K562 (cell line): ENCODE measurements around the gene ENSA. TPM values are rescaled to one million over a fixed set of nuclear protein-coding genes. Genes with fewer than 3 reads are reported as not detected.

Experiments
- ATAC-seq: fragments of 200-7000 bp; cut with Tn5 transposase; 3 replicates; pipeline ENCODE4 v1.9.1; 2020; ENCODE audit warnings: moderate library complexity
- BruUV-seq: library from RNA; stranded (reverse); fragments of 400-500 nt; replicated peaks from 2 replicates; lab custom pipeline; 2021; lab: Mats Ljungman, UMichigan
- CTCF ChIA-PET: fragments of 300-600 bp; formaldehyde crosslinking; extraction: SDS; loops from one replicate; lab custom pipeline; 2021; ENCODE audit warnings: low intra/inter-chr PET ratio; lab: Yijun Ruan, JAX
- POLR2A ChIA-PET: fragments of 300-600, 350-650 bp; sonication (Branson Sonifier 250); formaldehyde crosslinking; extraction: SDS; loops from one replicate; lab custom pipeline; 2021; ENCODE audit warnings: antibody characterized with exemption, inconsistent platforms; lab: Yijun Ruan, JAX
- DNase-seq, 4 experiments: peaks; one replicate each; pipeline versions ENCODE4 v3.0.0 to v3.0.0-alpha.2; 2011 to 2018; ENCODE audit warnings: low spot score in 3 of 4, mixed read lengths in 3 of 4; ENCODE audit errors: extremely low read depth in 1 of 4
- FAIRE-seq: peaks from 2 replicates; lab custom pipeline; 2011; peaks lifted over from hg19 to GRCh38; lab: Jason Lieb, UNC
- H2AFZ ChIP-seq: 2 replicates; pipeline ENCODE4 v1.6.0; 2011; ENCODE audit warnings: low read depth, low read length, control low read depth, inconsistent platforms
- H3K27ac ChIP-seq: fragments of 200-600 bp; 3 replicates; pipeline ENCODE4 v1.8.0; 2011; ENCODE audit warnings: low read depth, mild to moderate bottlenecking, control low read depth, inconsistent platforms, low read length, moderate library complexity, mixed read lengths; ENCODE audit errors: extremely low read depth
- H3K27me3 ChIP-seq, 2 experiments: fragments of 300-600 bp in 1 of 2; 2 replicates in 1 of 2; 3 replicates in 1 of 2; pipeline versions ENCODE4 v1.6.0 to v1.8.0; 2011; ENCODE audit warnings: inconsistent platforms in 2 of 2, low read length in 2 of 2, mild to moderate bottlenecking in 1 of 2, mixed read lengths in 1 of 2, moderate library complexity in 1 of 2; ENCODE audit not compliant: control insufficient read depth in 2 of 2, insufficient read depth in 2 of 2
- H3K36me3 ChIP-seq: fragments of 300-600 bp; 3 replicates; pipeline ENCODE4 v1.8.0; 2011; ENCODE audit warnings: mild to moderate bottlenecking, low read length, inconsistent platforms; ENCODE audit not compliant: control insufficient read depth, insufficient read depth
- H3K4me1 ChIP-seq, 2 experiments: fragments of 200-600 bp in 1 of 2; replicated peaks in 1 of 2; 2 replicates in 1 of 2; 3 replicates in 1 of 2; pipeline versions ENCODE4 v1.5.1 to v1.8.0; 2011; ENCODE audit warnings: inconsistent platforms in 2 of 2, low read length in 2 of 2, mild to moderate bottlenecking in 1 of 2, mixed read lengths in 1 of 2, moderate library complexity in 1 of 2; ENCODE audit not compliant: control insufficient read depth in 2 of 2, insufficient read depth in 2 of 2
- H3K4me2 ChIP-seq: 2 replicates; pipeline ENCODE4 v1.6.1; 2011; ENCODE audit warnings: low read length, control low read depth, inconsistent platforms, mixed read lengths; ENCODE audit not compliant: insufficient read depth
- H3K4me3 ChIP-seq: fragments of 200-600 bp; sonication (generic), shearing (Covaris generic); 2 replicates; pipeline ENCODE4 v1.5.1; 2016; ENCODE audit warnings: control low read depth, inconsistent platforms
- H3K79me2 ChIP-seq: fragments of 200-600 bp; 3 replicates; pipeline ENCODE4 v1.8.0; 2011; ENCODE audit warnings: low read length, inconsistent platforms; ENCODE audit not compliant: control insufficient read depth, insufficient read depth
- H3K9ac ChIP-seq, 2 experiments: 2 replicates each; pipeline versions ENCODE4 v1.6.0 to v1.6.1; 2011; ENCODE audit warnings: low read depth in 2 of 2, low read length in 2 of 2, control low read depth in 1 of 2, inconsistent platforms in 1 of 2, mild to moderate bottlenecking in 1 of 2, mixed read lengths in 1 of 2; ENCODE audit not compliant: insufficient read depth in 1 of 2
- H3K9me1 ChIP-seq: one replicate; pipeline ENCODE4 v1.6.0; 2011; ENCODE audit warnings: inconsistent platforms, mild to moderate bottlenecking, low read length, moderate library complexity; ENCODE audit not compliant: control insufficient read depth, insufficient read depth
- H3K9me3 ChIP-seq: replicated peaks from 2 replicates; pipeline ENCODE4 v1.5.1; 2011; ENCODE audit warnings: low read depth, low read length, inconsistent platforms; ENCODE audit not compliant: control insufficient read depth, insufficient read depth
- H4K20me1 ChIP-seq: replicated peaks from 2 replicates; pipeline ENCODE4 v1.6.1; 2011; ENCODE audit warnings: low read length, inconsistent platforms, mixed read lengths; ENCODE audit not compliant: control insufficient read depth, insufficient read depth
- DMBX1 ChIP-seq: fragments of 250-450 bp; sonication (Bioruptor Pico); IDR thresholded peaks from 2 replicates; pipeline ENCODE4 v1.8.0; 2022; ENCODE audit warnings: inconsistent platforms, mild to moderate bottlenecking, moderate library complexity, borderline replicate concordance
- KLF6 ChIP-seq: fragments of 250-450 bp; sonication (Bioruptor Pico); IDR thresholded peaks from 2 replicates; pipeline ENCODE4 v1.4.0; 2020; ENCODE audit warnings: mild to moderate bottlenecking, moderate library complexity, borderline replicate concordance
- NR3C1 ChIP-seq: sonication (generic); formaldehyde crosslinking; IDR thresholded peaks from 2 replicates; pipeline ENCODE4 v1.8.1; 2022; ENCODE audit warnings: missing genetic modification reagents
- SMAD4 ChIP-seq: fragments of 250-450 bp; sonication (Bioruptor Pico); conservative IDR thresholded peaks from 2 replicates; pipeline ENCODE4 v1.8.0; 2021; ENCODE audit warnings: inconsistent platforms, mild to moderate bottlenecking, moderate library complexity
- ZNF589 ChIP-seq: fragments of 200-800 bp; sonication (Bioruptor generic); IDR thresholded peaks from 2 replicates; pipeline ENCODE4 v1.6.1; 2016; ENCODE audit warnings: low read depth, missing genetic modification characterization, missing compliant biosample characterization
- ZNF766 ChIP-seq: fragments of 200-800 bp; sonication (Bioruptor generic); conservative IDR thresholded peaks from 2 replicates; pipeline ENCODE4 v1.6.1; 2016; ENCODE audit warnings: missing genetic modification characterization, missing compliant biosample characterization
- WGBS: fragments of 100-300 bp; shearing (Covaris generic); methylation state at CpG from one replicate; pipeline ENCODE4 v1.1.6; 2016; ENCODE audit warnings: low coverage, mixed read lengths; ENCODE audit not compliant: insufficient coverage; ENCODE audit errors: missing lambda C conversion rate; 5-methylcytosine and 5-hydroxymethylcytosine counted together
- in situ Hi-C: fragments of 300-500 bp; cut with MboI; formaldehyde crosslinking; loops from 4 replicates; pipeline ENCODE4 v1.15.0; 2018; ENCODE audit warnings: inconsistent platforms, mixed read lengths
- intact Hi-C: fragments of 100-400 bp; cut with micrococcal nuclease; formaldehyde crosslinking; loops from 2 replicates; pipeline ENCODE4 v1.14.2; 2022
- polyA plus RNA-seq, 8 experiments: library from polyadenylated mRNA; depleted of rRNA in 4 of 8; stranded (reverse) in 5 of 8; unstranded in 3 of 8; fragments of >200 nt; fragmentation: Nextera tagmentation in 2 of 8; fragmentation: Illumina TruSeq in 1 of 8; extraction: Ambion mirVana in 2 of 8; extraction: Trizol in 1 of 8; gene quantifications; 2 replicates each; pipeline versions ENCODE4 v1.2.1 to v1.2.3, GENCODE V29; 2011 to 2014; ENCODE audit warnings: inconsistent platforms in 1 of 8, missing spikeins in 1 of 8
- total RNA-seq, 7 experiments: library from RNA; depleted of rRNA in 6 of 7; stranded (reverse); fragments of >200 nt in 6 of 7; fragmentation: Illumina TruSeq in 2 of 7; extraction: Trizol in 2 of 7; gene quantifications; 2 replicates each; pipeline versions ENCODE4 v1.2.1 to v1.2.3, GENCODE V29; 2011 to 2021; ENCODE audit warnings: low replicate concordance in 1 of 7

The ENSA gene
- total and polyA plus RNA-seq, 9 of the 15 experiments (the other 6 are each of a cell fraction or from before 2014, with no cell fraction given), result 68.1 to 605 (median 188) TPM

- no peaks in the 10 kb centered on the region for H3K9me1 ChIP-seq
- no peaks in the 10 kb centered on the region for H4K20me1 ChIP-seq
- H3K27ac ChIP-seq, result peak overlapping the region; percentile 77
- 93% methylated on average over 3 of the region's 3 CpGs for WGBS
- H3K4me2 ChIP-seq, result no peak overlapping the region
- no peak for DNase-seq
- in situ Hi-C loops, result no loop called here
- intact Hi-C loops, result loop anchor here (10.0 kb wide), 1 partner anchor 363 kb away; the partner anchor contains the start of gene CERS2
- H2AFZ ChIP-seq, result no peak overlapping the region
- no peak for ATAC-seq
- peaks cover 16% of the 10 kb centered on the region; the same call in 2 of the 3 replicates for H3K79me2 ChIP-seq
- H3K27me3 ChIP-seq, result no peaks in the 10 kb centered on the region
- peak; percentile 62; the same call in 1 of the 2 replicates for TF ChIP-seq ZNF589
- TF ChIP-seq DMBX1 (CRISPR knock-in tag), result 0 out of 2 replicates have a peak, but pooled peaks have one; percentile 6
- TF ChIP-seq KLF6 (CRISPR knock-in tag), result no peak
- 0 out of 2 replicates have a peak, but pooled peaks have one; percentile 7 for TF ChIP-seq ZNF766 (CRISPR knock-in tag)
- TF ChIP-seq SMAD4, result no peak
- TF ChIP-seq NR3C1, result no peak
- H3K36me3 ChIP-seq, result peaks cover 35% of the 10 kb centered on the region
- peaks cover 26 to 44% of the 10 kb centered on the region in 2 experiments for H3K4me1 ChIP-seq
- no peak overlapping the region for H3K4me3 ChIP-seq
- no TSS peak for BruUV-seq
- FAIRE-seq, result no peak
- ChIA-PET POLR2A (interaction anchor here (0.7 to 2.7 kb wide), 2 partner anchors 17 to 213 kb away, joined by 3 to 12 read pairs; partner anchors contain the start of gene ENSA), CTCF (no interaction called here)
- no peaks in the 10 kb centered on the region for H3K9me3 ChIP-seq
- H3K9ac ChIP-seq, result peak overlapping the region in 1 of 2 experiments; percentile 31; a peak in 2 of 4 replicates
Measured at GRCh38 chr1:150612014-150612345, 17.4 kb downstream of the ENSA start.
